CD4-positive, alpha-beta T cell treated with Interleukin-2 at 100 ng/mL for 4 hours (primary cell): ENCODE results near the gene SYNE4.
A peak's percentile ranks its signal among the peaks of the same experiment; 100 is the strongest.

Source experiments
- DNase-seq: peaks from one replicate; pipeline ENCODE4 v3.0.0-alpha.2; 2020; ENCODE audit warnings: low spot score

Gene SYNE4

DNA sequence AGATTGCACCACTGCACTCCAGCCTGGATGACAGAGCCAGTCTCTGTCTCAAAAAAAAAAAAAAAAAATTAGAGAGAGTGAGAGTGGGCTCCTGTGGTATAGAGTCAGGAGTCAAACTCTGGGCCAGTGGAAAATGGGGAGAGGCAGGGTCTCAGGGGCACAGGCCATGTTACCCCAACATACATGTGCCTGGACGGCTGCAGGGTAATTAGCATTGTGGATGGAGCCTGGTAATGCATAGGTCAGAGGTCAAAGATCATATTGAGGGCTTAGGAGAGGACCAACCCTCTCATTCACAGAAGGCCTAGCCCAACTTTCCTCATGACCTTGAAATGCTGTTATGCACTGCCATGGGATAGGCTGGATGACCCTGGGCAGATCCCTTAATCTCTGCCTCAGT lies 16.9 kb upstream of the SYNE4 start:
- DNase-seq = no peak

DNA sequence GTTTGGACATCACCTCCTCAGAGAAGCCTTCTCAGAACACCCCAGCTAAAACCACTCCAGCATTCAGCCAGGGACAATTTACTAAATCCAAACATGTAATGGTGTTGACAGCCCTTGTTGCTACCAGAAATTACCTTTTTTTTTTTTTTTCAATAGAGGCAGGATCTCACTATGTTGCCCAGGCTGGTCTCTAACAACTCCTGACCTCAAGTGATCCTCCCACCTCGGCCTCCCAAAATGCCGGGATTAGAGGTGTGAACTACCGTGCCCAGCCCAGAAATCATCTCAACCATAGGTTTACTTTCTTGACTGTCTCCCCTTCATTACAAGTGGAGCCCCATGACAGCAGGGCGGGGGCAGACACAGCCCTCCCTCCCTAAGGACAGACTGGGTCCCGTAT lies 14.8 kb upstream of the SYNE4 start:
- DNase-seq = no peak

DNA sequence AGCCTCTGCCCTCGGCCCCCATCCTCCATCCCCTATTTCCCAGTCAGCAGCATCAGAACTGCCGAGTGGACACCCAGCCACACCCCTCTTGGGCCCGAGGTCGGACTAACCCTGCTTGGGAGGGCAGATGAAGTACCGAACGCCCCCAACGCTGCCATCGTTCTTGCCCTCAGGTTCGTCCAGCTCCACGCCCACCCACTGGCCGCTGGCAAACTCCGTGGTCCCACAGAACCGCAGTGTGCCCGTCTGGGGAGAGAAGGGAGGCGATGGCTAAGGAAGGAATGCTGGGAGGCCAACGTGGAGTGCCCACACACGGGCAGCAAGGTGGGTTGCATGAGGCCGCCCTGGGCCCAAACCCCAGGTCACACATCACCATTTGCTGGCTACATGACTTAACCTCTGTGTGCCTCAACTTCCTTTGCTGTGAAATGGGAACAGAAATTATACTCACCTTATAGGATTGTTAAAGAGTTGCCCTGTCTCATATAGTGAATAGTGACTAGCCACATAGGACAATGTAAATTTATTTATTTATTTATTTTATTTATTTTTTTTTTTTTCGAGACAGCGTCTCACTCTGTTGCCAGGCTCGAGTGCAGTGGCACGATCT lies 10.6 kb upstream of the SYNE4 start:
- no peak for DNase-seq

DNA sequence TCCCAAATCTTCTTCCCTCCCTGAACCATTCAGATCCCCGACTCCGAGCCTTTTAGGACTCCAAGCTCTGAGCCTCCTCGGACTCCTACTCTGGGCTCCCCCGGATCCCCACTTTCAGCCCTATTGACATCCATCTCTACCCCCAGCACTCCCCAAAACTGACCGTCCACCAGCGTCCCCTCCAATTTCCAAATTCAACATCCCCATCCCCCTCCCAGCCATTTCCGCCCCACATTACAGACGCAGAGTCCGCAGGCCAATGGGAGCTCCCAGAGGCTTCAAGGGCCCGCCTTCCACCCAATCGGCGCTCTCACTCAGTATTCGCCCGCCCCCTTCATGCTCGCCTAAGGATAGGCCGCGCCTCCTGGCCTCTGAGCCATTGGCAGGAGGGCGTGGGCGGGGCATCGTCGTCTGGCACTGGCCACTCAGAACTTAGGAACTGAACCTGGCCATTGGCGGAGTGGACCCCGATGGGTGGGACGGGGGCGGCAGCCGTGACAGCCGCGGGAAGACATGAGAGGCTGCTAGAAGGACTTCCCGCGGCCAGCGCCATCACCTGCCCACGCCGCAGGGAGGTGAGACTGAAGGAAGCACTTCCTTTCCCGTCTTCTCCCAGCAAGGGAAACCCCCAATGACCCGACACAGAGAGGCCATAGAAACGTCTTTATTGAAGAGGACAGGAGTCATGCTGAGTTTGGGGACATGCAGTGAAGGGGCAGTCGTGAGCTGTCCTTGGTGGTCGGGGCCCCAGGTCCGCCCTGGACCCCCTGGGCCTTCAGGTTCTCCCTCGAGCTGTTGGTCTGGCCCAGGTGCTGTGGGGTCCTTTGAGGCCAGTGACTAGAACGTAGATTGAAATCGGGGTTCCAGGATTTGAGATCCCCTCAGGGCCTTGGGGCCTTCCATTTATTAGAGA lies 5.7 kb upstream of the SYNE4 start, which contains the start of gene ALKBH6:
ALKBH6 (minus strand) TSS at position 202 of the 913 bp plus-strand sequence. CDS start 816 bp downstream, outside the sequence.
- peak; percentile 99 for DNase-seq

DNA sequence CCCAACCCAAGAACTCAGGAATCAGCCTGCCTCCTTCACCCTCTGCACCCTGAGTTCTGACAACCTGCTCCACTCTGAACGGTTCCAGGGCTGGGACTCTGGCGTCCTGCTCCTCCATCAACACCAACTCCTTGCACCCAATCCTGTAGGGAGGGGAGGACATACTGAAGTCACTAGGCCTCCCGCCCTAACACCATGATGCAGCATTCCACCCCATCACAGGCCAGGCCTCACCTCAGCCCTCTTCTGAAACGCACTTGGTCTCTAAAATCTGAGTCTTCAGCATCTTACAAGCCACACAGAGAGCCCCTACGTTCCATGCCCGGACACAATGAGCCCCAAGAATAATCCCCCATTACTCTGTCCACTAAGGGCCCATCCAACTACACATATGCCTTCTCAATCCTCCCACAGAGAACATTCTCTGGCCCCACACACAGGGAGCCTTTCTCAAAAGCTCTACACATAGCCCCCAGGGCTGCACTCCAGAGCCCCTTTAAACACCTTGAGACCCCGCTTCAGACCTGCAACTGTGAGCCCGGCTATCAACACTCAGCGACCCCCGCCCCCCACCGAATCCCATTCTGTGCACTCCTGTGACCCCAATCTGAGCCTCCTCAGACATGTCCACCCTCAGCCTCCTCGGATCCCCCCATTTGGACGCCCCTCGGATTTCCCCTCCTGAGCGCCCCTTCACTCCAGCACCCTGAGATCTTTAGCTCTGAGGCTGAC lies 4.8 kb upstream of the SYNE4 start:
- DNase-seq = no peak

DNA sequence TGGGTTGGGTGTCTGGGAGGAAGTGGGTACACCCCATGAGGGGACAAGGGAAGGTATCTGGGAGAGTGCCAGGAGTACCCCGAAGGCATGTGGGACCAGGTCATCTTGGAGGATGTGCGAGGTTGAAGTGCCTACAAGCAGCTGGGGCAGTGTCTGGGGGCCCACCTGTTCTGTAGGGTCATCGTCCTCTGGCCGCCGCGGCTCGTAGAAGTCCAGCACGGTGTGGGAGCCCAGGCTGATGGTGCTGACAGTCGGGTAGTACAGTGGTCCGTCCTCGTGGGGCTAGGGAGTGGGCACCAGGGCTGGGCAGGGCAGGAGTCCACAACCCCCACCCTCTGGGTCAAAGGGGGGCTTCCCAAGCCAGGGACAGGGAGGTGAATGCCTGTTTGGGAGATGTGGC lies 1.8 kb upstream of the SYNE4 start:
- no peak for DNase-seq

DNA sequence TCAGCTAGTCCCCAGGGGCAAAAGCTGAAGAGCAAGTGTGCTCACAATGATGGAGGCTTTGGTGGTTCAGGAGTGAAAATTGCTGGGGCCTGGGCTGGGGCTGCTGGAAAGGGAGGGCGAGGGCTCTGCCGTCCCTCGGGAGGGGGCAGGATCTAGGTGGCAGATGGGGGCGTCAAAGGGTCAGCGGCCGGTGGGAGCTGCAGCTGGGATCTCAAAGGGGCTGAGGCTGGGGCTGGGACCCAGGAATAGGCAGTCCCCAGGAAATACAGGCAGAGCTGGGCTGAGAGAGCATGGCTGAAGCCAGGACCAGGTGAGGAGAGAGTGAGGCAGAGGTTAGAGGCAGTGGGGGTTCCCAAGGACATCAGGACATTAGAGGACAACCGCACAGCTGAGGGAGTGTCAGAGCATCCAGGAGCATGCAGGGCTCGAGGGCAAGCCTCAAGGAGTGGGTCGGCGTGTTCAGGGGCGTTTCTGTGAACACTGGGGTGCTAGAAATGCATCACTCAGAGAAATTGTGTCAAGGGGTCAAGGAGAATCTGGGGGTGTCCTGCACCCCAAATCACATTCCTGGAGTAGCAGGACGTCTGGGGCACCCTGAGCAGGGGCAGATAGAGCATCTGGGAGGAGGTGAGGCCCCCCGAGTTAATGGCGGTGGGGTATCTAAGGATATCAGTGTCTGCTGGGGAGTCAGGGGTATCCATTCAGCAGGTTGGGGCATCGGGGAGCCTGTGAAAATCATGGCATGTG lies 1.2 kb upstream of the SYNE4 start:
- DNase-seq = no peak

DNA sequence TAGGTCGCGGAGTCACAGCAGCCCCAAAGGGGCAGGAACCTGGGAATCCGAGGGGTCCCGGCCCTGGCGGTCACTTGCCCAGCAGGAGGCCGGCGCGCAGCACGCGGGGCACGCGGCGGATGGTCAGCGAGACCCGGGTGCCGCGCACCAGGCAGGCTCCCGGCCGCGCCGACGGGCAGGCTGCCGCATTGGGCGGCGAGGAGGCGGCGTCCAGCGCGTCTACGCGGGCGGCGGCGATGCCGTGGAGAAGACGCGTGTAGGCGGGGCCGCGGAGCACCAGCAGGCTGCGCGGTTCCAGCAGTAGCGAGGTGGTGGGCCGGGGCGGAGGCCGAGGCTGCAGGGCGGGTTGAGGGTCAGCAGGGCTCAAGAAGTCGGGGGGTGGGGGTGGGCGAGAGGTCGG lies 607 bp upstream of the SYNE4 start:
- DNase-seq = peak; percentile 43

DNA sequence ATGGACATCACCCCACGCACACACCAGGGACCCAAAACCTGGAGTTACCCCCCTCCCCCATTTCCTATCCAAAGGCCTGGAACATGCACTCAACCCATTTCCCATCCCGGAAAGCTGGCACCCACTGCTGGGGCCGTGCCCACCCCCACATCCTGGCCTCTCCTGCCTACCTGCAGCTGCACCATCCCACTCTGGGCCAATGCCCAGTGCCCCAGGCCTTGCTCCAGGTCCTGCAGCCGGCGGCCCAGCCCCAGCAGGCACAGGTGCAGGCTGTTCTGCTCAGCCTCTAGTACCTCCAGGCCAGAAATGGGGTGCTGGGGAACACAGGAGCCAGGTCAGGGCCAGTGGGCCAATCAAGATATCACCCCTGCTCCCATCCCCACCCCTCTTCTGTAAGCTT lies 1.7 kb downstream of the SYNE4 start:
- DNase-seq = no peak

DNA sequence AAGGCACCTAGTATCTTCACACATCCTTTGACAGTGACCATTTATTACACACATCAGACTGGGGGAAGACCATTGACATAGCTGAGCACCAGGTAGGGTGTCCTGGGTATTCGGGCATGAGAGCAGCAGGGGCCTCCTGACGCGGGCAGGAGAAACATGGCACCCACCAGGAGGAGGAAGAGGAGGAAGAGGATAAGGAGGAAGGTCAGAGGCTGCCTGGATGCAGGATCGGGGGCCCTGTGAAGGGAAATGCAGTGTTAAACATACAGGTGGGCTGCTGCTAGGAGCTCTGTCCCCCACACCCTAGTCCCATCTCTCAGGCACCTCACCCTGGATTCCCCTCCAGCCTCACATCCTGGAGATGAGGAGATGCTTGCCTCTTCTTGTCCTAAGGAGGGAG lies 5.3 kb downstream of the SYNE4 start:
- DNase-seq = no peak

DNA sequence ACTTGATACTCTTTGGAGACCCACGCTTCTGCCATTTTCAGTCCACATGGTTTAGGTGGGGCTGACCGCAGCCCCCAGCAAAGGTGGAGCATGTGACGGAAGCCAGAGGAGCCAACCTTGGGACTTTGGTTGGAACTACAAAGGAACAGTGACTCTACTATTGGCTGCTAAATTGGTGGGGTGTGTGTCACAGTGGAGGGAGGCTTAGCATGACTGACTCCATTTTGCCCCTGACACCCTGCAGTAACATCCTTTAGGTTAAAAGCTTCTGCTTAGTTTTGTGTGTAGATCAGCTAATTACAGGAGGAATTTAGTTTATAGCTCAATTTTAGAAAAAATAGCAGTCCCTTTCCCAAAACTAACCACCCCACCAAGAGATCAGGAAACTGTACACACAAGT lies 7.0 kb downstream of the SYNE4 start:
- no peak for DNase-seq

DNA sequence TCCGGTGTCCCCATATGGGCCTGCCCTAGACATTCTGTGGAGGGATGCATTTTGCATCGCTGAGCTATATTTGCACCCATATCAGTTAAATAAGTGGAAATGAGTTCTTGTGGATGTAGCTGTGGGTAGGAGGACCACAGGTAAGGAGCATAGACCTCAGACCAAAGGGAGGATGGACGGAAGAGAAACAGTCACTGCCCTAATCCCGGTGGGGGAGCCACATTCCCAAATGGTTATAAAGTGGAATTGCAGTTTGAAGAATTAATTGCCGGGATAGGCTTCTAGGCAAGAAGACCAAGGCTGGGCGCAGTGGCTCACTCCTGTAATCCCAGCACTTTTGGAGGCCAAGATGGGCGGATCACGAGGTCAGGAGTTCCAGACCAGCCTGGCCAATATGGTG lies 11.8 kb downstream of the SYNE4 start:
- DNase-seq = no peak

DNA sequence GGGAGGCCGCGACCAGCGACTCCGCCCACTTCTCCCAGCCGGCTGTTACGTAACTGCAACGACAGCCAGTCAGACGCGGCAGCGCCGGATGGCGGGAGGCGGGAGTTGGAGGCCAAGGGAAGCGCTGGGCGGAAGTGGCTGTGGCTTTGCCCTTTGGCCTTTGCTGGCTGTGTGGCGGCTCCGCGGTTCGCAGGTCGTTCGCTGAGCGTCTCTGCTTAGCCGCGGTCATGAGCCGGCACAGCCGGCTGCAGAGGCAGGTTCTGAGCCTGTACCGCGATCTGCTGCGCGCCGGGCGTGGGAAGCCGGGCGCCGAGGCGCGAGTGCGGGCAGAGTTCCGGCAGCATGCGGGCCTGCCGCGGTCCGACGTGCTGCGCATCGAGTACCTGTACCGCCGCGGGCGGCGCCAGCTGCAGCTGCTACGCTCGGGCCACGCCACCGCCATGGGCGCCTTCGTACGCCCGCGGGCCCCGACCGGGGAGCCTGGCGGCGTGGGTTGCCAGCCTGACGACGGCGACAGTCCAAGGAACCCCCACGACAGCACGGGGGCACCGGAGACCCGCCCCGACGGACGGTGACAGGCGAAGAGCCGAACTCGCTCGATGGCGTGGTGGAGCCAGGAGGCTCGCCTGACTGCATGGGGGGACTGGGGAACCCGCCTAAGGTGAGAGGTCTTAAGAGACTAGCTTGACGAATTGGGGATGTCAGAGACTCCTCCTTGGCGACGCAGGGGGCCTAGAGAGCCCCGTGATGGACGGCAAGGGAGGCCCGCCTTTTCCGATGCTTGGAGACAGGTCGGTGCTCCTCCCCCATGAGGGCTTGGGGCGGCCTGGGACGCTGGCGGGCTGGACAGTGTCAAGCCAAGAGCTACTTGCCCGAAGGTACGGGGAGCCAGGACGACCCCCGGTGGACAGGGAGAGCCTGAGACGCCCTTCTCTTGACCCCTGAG lies 13.3 kb downstream of the SYNE4 start, which contains the start of gene SDHAF1:
SDHAF1 (plus strand) TSS at position 141 of the 946 bp plus-strand sequence; CDS start at position 228, 87 bp downstream.
- peak; percentile 93 for DNase-seq

DNA sequence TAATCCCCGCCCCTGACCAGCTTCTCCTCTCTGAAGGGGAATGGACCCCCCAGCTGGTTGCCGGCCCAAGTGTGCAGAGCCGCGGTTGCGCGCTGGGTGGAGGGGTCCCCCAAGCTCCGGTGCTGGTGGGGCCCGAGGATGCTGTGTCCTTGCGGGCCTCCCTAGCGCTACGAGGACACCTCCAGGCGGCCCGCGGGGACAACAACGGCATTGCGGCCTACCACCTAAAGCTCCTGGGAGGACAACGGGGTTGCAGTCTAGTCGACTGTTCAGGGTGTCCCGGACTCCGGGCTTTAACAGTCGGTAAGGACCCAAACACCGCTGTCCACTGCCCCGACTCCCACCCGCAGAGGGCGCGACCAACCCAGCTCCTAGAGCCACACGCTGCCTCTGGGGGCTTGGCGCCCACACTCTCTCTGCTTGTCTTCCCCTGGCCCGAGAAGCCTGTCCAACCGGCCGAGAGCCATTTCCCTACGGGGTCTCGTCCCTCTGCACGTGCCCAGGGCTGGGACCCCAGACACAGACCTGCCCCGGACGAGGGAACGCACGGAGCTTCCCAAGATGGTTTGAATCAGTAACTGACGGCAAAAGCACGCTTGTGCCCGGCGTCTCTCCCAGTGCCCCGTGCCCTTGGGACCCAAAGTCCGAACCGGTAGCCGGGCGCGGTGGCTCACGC lies 14.6 kb downstream of the SYNE4 start:
- DNase-seq = no peak

DNA sequence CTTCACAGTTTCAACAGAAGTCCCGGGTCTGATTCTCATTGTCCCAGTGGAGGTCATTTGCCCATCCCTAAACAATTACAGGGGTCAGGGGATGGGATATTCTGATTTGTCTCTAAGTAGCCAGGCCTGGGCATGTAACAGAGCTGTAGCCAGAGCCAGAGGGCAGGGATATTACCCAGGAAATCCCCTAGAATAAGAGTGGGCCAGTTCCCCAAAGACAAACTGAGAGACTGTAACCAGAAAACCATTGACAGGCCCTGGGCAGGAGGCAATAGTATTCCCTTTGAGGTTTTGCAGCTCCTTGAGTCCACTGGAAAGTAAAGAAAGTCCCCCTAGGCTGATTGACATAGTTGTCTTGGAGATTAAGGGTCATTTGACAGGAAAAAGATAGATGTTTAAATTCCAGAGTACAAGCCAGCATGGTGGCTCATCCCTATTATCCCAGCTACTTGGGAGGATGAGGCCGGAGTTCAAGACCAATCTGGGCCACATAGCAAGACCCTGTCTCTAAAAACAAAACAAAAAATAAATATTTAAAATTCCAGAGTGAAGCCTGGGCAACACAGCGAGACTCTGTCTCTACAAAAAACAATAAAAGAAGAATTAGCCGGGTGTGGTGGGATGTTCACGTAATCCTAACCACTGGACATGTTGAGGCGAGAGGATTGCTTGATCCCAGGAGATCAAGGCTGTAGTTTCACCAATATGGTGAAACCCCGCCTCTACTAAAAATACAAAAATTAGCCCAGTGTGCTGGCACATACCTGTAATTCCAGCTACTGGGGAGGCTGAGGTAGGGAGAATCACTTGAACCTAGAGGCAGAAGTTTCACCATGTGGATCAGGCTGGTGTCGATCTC lies 15.5 kb downstream of the SYNE4 start:
- no peak for DNase-seq

DNA sequence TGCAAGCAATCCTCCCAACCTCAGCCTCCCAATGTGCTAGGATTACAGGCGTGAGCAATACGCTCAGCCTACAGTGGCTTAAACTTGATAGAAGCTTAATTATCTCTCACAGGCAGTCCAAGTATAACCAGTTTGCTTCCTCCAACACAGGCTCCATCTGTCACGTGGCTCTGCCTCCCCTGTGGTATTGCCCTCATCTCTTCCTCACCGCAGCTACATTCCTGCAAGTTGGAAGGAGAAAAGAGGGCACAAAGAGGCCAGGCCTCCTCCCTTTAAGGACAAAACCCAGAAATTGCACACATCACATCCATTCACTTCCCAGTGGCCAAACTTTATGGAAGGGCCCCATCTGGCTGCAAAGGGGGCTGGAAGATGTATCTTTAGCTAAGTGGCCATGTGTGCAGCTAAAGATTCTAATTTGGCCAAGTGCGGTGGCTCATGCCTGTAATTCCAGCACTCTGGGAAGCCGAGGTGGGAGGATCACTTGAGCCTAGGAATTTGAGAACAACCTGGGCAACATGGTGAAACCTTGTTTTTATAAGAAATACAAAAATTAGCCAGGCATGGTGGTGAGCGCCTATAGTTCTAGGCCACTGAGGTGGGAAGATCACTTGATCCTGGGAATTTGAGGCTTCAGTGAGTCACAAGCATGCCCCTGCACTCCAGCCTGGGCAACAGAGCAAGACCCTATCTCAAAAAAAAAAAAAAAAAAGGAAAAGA lies 16.7 kb downstream of the SYNE4 start:
- DNase-seq = no peak

DNA sequence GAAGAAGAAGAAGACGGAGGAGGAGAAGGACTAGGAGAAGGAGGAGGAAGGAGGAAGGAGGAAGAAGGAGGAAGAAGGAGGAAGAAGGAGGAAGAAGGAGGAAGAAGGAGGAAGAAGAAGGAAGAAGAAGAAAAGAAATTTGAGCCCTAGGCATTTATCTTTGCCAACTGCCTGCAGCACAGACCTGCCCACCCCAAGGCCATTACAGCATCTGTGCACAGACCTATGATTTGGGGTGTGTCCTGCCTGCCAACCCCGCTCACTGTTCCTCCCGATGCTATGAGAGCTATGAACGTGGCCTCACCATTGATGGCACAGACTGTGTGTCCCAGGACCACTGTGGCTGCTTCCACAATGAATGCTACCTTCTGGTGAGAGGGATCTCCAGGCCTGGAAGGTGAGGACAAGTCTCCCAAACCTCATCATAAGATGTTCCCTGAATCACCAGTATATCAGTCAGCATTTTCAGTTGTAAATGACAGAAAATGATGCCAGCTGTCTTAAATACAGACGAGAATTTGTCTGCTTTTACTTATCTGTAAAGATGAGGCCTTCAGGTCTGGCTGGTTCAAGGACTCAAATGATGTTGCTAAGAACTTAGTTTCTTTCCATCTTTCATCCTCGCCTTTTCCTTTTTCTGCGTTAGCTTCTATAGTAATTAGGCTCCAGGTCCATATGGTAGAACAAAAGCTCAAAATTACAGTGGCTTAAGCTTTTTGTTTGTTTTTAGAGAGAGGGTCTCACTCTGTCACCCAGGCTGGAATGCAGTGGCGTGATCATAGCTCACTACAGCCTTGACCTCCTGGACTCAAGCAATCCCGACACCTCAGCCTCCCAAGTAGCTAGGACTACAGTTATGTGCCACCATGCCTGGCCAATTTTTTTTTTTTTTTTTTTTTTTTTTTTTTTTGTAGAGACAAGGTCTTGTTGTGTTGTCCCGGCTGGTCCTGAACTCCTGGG lies 17.6 kb downstream of the SYNE4 start:
- DNase-seq = no peak
